Mesenchymal stem cell (in vitro differentiated cells and primary cell): ENCODE results near the gene ASPG.
A peak's percentile ranks its signal among the peaks of the same experiment; 100 is the strongest.

Experiments used
- DNase-seq: peaks from one replicate; pipeline ENCODE4 v3.0.0-alpha.2; 2013
- H2AFZ ChIP-seq: one replicate; pipeline ENCODE4 v1.6.1; 2013; ENCODE audit warnings: low read depth, mild to moderate bottlenecking, control low read depth, inconsistent platforms, low read length, moderate library complexity
- H2AK5ac ChIP-seq: 2 replicates; pipeline ENCODE4 v1.6.1; 2013; ENCODE audit warnings: low read length, moderate library complexity, mild to moderate bottlenecking, inconsistent platforms; ENCODE audit not compliant: severe bottlenecking
- H2BK120ac ChIP-seq: one replicate; pipeline ENCODE4 v1.6.1; 2013; ENCODE audit warnings: low read depth, mild to moderate bottlenecking, inconsistent platforms, low read length, moderate library complexity
- H2BK12ac ChIP-seq, 2 experiments: one replicate each; pipeline ENCODE4 v1.6.1; 2013; ENCODE audit warnings: inconsistent platforms in 2 of 2, low read length in 2 of 2, mild to moderate bottlenecking in 2 of 2, moderate library complexity in 2 of 2, control low read depth in 1 of 2
- H2BK15ac ChIP-seq: one replicate; pipeline ENCODE4 v1.6.1; 2013; ENCODE audit warnings: mild to moderate bottlenecking, low read depth, inconsistent platforms; ENCODE audit not compliant: poor library complexity, severe bottlenecking
- H2BK5ac ChIP-seq: 2 replicates; pipeline ENCODE4 v1.6.1; 2013; ENCODE audit warnings: low read depth, mild to moderate bottlenecking, low read length, control low read depth, inconsistent platforms; ENCODE audit not compliant: poor library complexity, severe bottlenecking
- H3K14ac ChIP-seq, 2 experiments: one replicate each; pipeline ENCODE4 v1.6.1; 2013; ENCODE audit warnings: inconsistent platforms in 2 of 2, low read length in 2 of 2, control low read depth in 1 of 2, mild to moderate bottlenecking in 1 of 2, moderate library complexity in 1 of 2
- H3K18ac ChIP-seq, 2 experiments: one replicate each; pipeline ENCODE4 v1.6.1; 2013; ENCODE audit warnings: inconsistent platforms in 2 of 2, low read length in 2 of 2, control low read depth in 1 of 2, low read depth in 1 of 2, mild to moderate bottlenecking in 1 of 2
- H3K23ac ChIP-seq, 2 experiments: one replicate each; pipeline ENCODE4 v1.6.1; 2013; ENCODE audit warnings: inconsistent platforms in 2 of 2, low read length in 2 of 2, mild to moderate bottlenecking in 2 of 2, moderate library complexity in 2 of 2, control low read depth in 1 of 2
- H3K27ac ChIP-seq: 2 replicates; pipeline ENCODE4 v1.5.1; 2013; ENCODE audit warnings: mild to moderate bottlenecking, moderate library complexity, low read length, control low read depth, inconsistent platforms; ENCODE audit not compliant: poor library complexity, severe bottlenecking
- H3K27me3 ChIP-seq, 2 experiments: 2 replicates each; pipeline versions ENCODE4 v1.6.1 to v1.7.0; 2013; ENCODE audit warnings: low read length in 2 of 2, mild to moderate bottlenecking in 2 of 2, moderate library complexity in 2 of 2, control low read depth in 1 of 2, inconsistent platforms in 1 of 2; ENCODE audit not compliant: control insufficient read depth in 1 of 2, insufficient read depth in 1 of 2
- H3K36me3 ChIP-seq, 2 experiments: 2 replicates each; pipeline versions ENCODE4 v1.6.1 to v1.7.0; 2013; ENCODE audit warnings: low read length in 2 of 2, control low read depth in 1 of 2, inconsistent platforms in 1 of 2, low read depth in 1 of 2, mild to moderate bottlenecking in 1 of 2; ENCODE audit not compliant: insufficient read depth in 2 of 2, control insufficient read depth in 1 of 2
- H3K4ac ChIP-seq, 2 experiments: one replicate each; pipeline ENCODE4 v1.6.1; 2013; ENCODE audit warnings: inconsistent platforms in 2 of 2, low read length in 2 of 2, mild to moderate bottlenecking in 2 of 2, moderate library complexity in 2 of 2, control low read depth in 1 of 2, low read depth in 1 of 2
- H3K4me1 ChIP-seq: 2 replicates; pipeline ENCODE4 v1.6.1; 2013; ENCODE audit warnings: low read depth, low read length, control low read depth; ENCODE audit not compliant: control insufficient read depth, insufficient read depth
- H3K4me2 ChIP-seq: 2 replicates; pipeline ENCODE4 v1.6.1; 2013; ENCODE audit warnings: low read length, mild to moderate bottlenecking, inconsistent platforms; ENCODE audit not compliant: poor library complexity, severe bottlenecking
- H3K4me3 ChIP-seq, 2 experiments: 2 replicates each; pipeline versions ENCODE4 v1.5.1 to v1.7.0; 2013; ENCODE audit warnings: low read length in 2 of 2, mild to moderate bottlenecking in 2 of 2, control low read depth in 1 of 2, low read depth in 1 of 2; ENCODE audit not compliant: insufficient read depth in 1 of 2
- H3K79me1 ChIP-seq: replicated peaks from 2 replicates; pipeline ENCODE4 v1.6.1; 2013; ENCODE audit warnings: mild to moderate bottlenecking, control low read depth, low read length, inconsistent platforms; ENCODE audit not compliant: poor library complexity, severe bottlenecking
- H3K9ac ChIP-seq: 2 replicates; pipeline ENCODE4 v1.7.0; 2013; ENCODE audit warnings: mild to moderate bottlenecking, low read length, moderate library complexity
- H3K9me3 ChIP-seq: 2 replicates; pipeline ENCODE4 v1.7.0; 2013; ENCODE audit warnings: mild to moderate bottlenecking, low read length; ENCODE audit not compliant: control insufficient read depth
- H4K8ac ChIP-seq: one replicate; pipeline ENCODE4 v1.6.1; 2013; ENCODE audit warnings: inconsistent platforms, mild to moderate bottlenecking, low read length, moderate library complexity
- H4K91ac ChIP-seq: one replicate; pipeline ENCODE4 v1.6.1; 2013; ENCODE audit warnings: mild to moderate bottlenecking, low read length, inconsistent platforms
- WGBS: methylation state at CpG from one replicate; pipeline ENCODE4 v1.1.7; 2013; ENCODE audit warnings: mixed read lengths; 5-methylcytosine and 5-hydroxymethylcytosine counted together

The ASPG gene

GRCh38 chr14:104161602-104162367 is 76.3 kb downstream of the ASPG start:
- no peak overlapping the region for H3K4me3 ChIP-seq
- no peak overlapping the region for H2BK15ac ChIP-seq
- no peak overlapping the region for H2BK12ac ChIP-seq
- H3K4me2 ChIP-seq, result no peak overlapping the region
- no peak overlapping the region for H3K9ac ChIP-seq
- H3K27me3 ChIP-seq, result no peaks in the 10 kb centered on the region
- no peak overlapping the region for H3K14ac ChIP-seq
- no peak overlapping the region for H3K4ac ChIP-seq
- no peak overlapping the region for H4K8ac ChIP-seq
- no peak overlapping the region for H2AFZ ChIP-seq
- H3K36me3 ChIP-seq, result no peaks in the 10 kb centered on the region
- H2BK120ac ChIP-seq, result no peak overlapping the region
- WGBS, result 93% methylated on average over 23 of the region's 23 CpGs
- no peak overlapping the region for H3K23ac ChIP-seq
- no peak for DNase-seq
- H3K79me1 ChIP-seq, result no peaks in the 10 kb centered on the region
- no peak overlapping the region for H2AK5ac ChIP-seq
- no peak overlapping the region for H3K18ac ChIP-seq
- H4K91ac ChIP-seq, result no peak overlapping the region
- no peak overlapping the region for H2BK5ac ChIP-seq
- H3K27ac ChIP-seq, result no peak overlapping the region
- no peaks in the 10 kb centered on the region for H3K9me3 ChIP-seq
- H3K4me1 ChIP-seq, result no peaks in the 10 kb centered on the region

- Histone ChIP-seq H3K27ac (no peak overlapping the region), H3K4me1 (no peaks in the 10 kb centered on the region), H3K9ac (no peak overlapping the region), H3K14ac (no peak overlapping the region), H3K23ac (no peak overlapping the region), H4K91ac (no peak overlapping the region), H3K79me1 (no peaks in the 10 kb centered on the region), H2BK15ac (peak overlapping the region; percentile 38), H3K18ac (no peak overlapping the region), H3K27me3 (no peaks in the 10 kb centered on the region), H2BK5ac (no peak overlapping the region), H3K4ac (no peak overlapping the region), H2BK12ac (no peak overlapping the region), H4K8ac (no peak overlapping the region), H3K4me2 (no peak overlapping the region), H3K9me3 (no peaks in the 10 kb centered on the region), H3K4me3 (no peak overlapping the region), H2BK120ac (no peak overlapping the region), H3K36me3 (no peaks in the 10 kb centered on the region), H2AFZ (no peak overlapping the region), H2AK5ac (no peak overlapping the region)
- WGBS, result 83% methylated on average over 9 of the region's 9 CpGs
- no peak for DNase-seq
These were observed 77.0 kb downstream of the ASPG start for GRCh38 chr14:104162495-104162894.

GRCh38 chr14:104163541-104163940 is 78.0 kb downstream of the ASPG start:
- no peak for DNase-seq
- Histone ChIP-seq H3K9ac (no peak overlapping the region), H3K36me3 (no peaks in the 10 kb centered on the region), H3K4ac (no peak overlapping the region), H2BK5ac (no peak overlapping the region), H3K4me1 (no peaks in the 10 kb centered on the region), H3K4me3 (no peak overlapping the region), H3K79me1 (no peaks in the 10 kb centered on the region), H2AK5ac (no peak overlapping the region), H3K18ac (no peak overlapping the region), H4K91ac (no peak overlapping the region), H3K27me3 (no peaks in the 10 kb centered on the region), H2BK15ac (no peak overlapping the region), H3K14ac (no peak overlapping the region), H3K27ac (no peak overlapping the region), H3K4me2 (no peak overlapping the region), H4K8ac (no peak overlapping the region), H2BK120ac (no peak overlapping the region), H2AFZ (no peak overlapping the region), H3K9me3 (no peaks in the 10 kb centered on the region), H3K23ac (no peak overlapping the region), H2BK12ac (no peak overlapping the region)
- 88% methylated on average over 21 of the region's 21 CpGs for WGBS

GRCh38 chr14:104164041-104164440 is 78.5 kb downstream of the ASPG start:
- no peaks in the 10 kb centered on the region for H3K27me3 ChIP-seq
- H3K9me3 ChIP-seq, result no peaks in the 10 kb centered on the region
- H3K4me1 ChIP-seq, result no peaks in the 10 kb centered on the region
- H3K4me2 ChIP-seq, result no peak overlapping the region
- no peak overlapping the region for H2BK15ac ChIP-seq
- H2BK12ac ChIP-seq, result no peak overlapping the region
- WGBS, result 91% methylated on average over 23 of the region's 23 CpGs
- H3K36me3 ChIP-seq, result no peaks in the 10 kb centered on the region
- H4K91ac ChIP-seq, result no peak overlapping the region
- H2BK120ac ChIP-seq, result no peak overlapping the region
- no peak overlapping the region for H4K8ac ChIP-seq
- H3K9ac ChIP-seq, result no peak overlapping the region
- H3K4ac ChIP-seq, result no peak overlapping the region
- DNase-seq, result no peak
- no peak overlapping the region for H2BK5ac ChIP-seq
- H3K79me1 ChIP-seq, result no peaks in the 10 kb centered on the region
- H3K4me3 ChIP-seq, result no peak overlapping the region
- H2AFZ ChIP-seq, result no peak overlapping the region
- no peak overlapping the region for H3K18ac ChIP-seq
- H3K27ac ChIP-seq, result no peak overlapping the region
- no peak overlapping the region for H3K14ac ChIP-seq
- H3K23ac ChIP-seq, result no peak overlapping the region
- H2AK5ac ChIP-seq, result no peak overlapping the region
